ENCODE measurements around the gene TTC13.

Gene TTC13

DNA sequence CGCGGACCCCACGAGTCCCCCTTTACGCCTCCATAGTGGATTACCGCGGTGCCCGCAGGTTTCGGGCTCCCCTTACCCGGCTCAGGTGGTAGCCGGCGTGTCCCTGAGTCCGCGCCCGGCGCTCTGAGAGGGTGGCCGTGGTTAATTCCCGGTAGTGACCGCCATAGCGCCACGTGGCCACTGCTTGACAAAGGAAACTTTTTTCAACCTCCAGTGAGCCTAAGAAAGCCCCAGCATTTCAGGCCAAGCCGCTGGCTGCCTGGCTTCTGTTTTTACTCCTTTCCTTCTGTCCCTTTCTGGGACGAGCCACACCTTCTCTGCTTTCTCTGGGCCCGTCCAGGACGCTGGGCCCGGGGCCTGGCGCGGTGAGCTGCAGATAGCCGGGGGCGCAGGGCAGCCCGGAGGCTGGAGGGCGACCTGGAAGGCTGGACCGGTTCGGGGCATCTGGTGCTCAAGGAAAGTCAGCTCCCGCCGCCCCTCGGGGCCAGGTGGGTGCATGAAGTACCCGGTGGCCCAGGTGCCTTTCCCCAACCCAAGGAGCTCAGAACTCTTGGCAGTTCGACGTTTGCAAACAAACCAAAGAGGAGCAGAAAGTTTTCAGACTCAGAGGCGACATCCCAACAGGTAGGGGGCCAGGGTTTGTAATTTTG is 109.8 kb downstream of the TTC13 start:
- no peak for FAIRE-seq

DNA sequence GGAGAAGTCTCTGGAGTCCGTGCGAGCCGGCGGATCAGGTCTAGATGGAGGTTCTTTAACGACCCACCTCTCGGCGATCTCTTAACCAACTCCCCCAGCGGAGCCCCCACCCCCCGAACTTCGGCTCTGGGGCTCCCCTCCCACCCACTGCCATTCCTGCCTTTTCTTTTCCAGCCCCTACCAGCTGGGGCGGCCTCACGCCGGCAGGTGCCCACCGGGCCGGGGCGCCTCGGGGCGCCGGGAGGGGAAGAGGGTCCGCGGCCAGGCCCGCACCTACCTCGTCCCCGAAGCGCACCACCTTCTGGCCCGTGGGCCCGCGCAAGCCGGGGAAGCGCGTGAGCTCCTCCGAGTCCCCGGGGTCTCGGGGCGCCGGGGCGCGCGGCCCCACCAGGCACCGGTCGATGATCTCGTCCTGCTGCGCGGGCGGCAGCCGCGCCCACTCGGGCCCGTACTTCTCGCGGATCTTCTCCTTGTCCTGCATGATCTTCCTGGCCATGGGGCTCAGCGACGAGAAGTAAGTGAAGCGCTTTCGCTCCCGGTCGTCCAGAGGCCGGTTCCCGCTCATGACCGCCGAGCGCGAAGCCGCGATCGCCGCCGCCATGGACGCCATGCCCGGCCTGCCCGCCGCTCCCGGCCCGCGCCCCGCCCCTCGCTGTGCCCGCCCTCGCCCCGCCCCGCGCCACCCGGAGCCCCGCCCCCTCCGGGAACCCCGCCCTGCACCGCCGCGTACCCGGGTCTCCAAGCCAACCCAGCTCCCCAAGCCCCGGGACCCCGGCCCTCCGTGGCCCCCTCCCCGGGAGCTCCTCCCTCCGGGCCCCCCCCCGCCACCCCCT is 110.5 kb downstream of the TTC13 start, which contains the start of gene C1orf198:
C1orf198 (minus strand) TSS at position 619 of the 833 bp plus-strand sequence; CDS start at position 610, 9 bp downstream.
- no peak for FAIRE-seq

DNA sequence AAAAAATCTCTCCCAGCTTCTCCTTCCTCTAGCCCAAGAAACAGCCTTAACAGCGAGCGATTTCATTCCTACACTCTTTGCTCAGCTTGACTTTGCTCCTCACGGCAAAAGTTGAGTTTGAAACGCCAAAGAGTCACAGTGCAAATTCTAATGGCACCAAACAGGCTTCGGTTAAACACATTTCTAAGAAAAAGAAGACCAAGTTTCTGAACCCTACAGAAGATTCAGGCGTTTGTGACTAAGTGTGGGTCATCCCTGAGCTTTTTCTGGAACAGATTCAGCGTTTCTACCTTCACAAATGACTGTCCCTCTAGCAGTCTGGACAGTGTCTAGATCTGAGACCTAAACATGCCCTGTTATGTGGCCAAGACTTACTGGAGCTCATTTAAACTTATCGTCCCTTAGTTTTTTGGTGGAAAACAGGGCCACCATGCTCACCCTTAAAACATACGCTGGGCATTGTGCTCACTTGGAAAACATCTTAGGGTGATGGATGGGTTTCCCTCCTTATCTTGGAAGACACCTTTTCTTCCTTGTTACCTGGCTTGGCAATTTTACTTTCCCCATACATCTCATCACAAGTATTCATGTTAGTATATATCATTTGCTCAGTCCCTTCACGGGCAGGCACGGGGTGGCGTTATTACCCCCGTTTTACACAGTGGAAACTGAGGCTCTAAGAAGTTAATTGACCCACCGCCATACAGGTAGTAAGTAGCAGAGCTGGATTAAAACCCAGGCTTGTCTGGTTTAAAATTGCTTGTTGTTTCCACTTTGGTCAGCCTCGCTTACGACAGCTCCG is 111.4 kb downstream of the TTC13 start:
- no peak for FAIRE-seq

DNA sequence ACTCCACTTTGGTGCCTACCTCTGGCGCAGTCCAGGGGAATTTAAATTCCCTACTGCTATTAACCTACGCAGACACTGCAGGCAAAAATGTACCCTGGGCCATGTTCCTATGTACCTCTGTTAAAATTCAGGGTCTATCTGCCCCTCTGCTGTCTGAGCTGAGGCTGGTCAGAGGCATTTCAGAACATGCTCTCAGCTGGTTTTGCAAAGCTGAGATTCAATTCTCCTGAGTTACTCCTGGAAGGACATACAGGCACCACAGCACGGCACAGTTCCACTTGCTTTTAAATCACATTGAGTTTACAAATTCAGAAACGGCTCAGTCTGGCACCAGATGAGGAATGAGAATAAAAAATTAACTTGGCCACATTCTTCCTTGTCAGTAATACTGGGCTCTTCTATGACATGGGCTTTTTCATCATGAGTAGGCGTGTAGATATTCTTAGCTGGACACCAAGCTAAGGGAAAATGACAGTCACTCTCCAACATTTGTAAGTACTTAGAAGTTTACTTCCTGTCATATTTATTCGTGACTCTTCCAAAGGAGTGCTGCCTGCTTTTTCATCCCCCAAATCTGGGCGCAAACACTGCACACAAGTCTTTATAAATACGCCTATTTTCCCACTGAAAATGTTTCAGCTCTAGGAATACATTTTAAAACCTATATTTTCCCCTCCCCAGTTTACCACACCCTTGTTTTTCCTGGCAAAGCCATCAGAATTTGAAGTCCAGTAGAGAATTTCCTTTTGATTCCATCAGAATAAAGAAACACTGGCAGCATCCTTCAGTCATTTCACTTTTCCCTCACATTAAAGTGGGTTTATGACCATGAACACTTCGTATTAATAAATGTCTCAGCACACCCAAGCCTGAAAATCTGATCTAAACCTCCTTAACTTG is 112.2 kb downstream of the TTC13 start:
- no peak for FAIRE-seq

DNA sequence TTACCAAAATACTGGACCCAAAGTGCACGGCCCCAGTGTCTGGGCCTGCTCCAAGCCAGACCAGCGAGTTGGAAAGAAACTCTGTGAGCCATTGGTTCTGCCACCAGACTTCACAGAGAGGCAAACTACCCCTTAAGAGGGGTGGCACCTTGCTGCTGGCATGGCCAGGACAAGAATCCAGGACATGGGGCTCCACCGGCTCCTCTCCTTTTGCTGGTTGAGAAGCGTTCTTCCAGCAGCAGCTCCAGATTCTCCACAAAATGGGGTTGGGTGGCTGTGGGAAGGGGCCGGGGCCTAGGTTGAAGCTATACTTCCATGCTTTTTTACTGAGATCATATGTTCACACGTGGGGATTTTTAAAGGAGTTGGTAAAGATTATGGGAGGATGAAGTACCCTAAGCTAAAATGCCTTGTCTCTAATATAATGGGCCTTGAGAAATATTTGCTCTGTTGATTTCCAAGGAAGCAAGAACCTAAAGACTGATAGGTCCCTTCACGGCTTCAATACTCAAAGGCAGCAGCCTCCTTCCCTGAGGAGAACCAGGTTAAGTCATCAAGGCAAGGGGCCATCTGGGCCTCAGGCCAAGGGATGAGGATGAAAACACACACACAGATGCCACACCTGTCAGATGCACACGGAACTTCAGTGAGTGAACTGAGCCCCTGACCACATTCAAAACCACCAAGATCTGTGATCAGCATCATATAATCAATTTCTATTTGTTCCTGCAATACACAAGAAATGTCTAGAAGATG is 113.4 kb downstream of the TTC13 start:
- no peak for FAIRE-seq

DNA sequence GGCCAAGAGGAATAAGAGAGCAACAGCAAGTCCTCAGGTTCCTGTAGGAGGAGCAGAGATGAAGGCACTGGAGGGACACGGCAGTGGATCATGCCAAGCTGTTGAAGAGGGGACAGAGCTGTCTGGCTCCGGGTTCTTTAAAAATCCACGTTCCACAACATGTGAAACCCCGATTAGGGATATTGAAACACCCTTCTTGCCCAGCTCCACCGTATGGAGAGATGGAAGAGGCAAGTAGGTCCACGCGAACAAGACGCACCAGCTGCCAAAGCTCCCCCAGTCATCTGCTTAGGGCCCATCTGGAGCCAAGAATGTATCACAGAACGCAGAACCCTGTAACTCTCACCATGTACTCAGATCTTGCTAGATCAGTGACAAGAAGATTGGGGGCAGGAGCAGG is 114.2 kb downstream of the TTC13 start:
- no peak for FAIRE-seq

DNA sequence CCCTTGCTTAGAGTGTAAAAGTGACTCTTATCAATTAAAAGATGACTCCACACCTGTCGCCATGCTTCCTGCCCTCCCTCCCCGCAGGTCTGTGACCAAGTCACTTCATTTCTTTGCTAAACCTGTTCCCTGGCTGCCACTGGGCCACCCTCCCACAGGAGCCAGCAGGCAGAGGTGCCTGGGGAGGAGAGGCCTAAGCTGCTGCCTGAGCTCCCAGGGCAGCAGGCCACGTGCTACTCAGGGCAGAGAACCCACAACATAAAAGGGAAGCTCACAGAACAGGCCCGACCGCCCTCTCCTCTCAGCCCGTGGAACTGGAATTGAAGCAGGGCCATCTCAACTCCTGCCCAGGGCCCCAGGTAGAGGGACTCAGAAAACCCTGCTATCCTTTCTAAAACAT is 115.2 kb downstream of the TTC13 start:
- no peak for FAIRE-seq

DNA sequence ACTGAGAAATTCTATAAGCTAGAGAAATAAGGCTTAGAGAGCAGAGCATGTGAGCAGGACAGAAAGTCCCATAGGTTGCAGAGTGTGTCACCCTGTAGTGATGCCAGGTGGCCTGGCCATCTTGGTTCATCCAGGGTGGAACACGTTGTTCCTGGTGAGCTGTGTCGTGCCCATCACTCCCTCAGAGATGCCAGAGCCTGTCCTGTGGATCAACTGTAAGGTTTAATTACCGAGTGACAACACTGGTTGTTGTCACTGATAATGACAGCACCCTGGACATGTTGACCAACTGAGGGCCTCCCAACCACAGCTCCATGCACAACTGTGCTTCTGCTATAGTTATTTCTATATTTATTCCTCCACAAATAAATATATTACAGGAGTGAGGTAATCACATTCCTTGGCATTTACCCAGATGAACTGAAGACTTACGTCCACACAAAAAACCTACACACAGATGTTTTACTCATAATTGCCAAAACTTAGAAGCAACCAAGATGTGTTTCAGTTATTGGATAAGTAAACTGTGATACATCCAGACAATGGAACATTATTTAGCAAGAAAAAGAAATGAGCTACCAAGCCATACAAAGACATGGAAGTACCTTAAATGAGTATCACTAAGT is 116.6 kb downstream of the TTC13 start:
- no peak for FAIRE-seq

DNA sequence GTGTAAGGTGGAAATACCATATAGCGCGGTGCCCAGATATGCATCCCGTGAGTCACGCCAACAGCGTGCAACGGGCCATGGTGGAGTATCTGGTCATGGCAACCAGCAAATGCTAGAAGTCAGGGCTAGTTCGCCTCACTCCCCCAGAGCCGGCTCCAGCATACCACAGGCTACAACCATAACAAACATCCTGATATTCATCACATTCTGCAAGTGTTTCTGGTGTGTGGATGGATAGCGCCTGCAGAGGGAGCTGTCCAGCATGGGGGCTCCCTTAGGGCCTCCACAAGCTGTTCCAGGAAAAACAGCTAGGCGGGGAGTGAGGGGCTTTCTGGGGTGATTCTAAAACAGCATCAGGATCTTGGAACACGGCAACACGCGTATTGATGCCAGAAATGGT is 117.2 kb downstream of the TTC13 start:
- no peak for FAIRE-seq

DNA sequence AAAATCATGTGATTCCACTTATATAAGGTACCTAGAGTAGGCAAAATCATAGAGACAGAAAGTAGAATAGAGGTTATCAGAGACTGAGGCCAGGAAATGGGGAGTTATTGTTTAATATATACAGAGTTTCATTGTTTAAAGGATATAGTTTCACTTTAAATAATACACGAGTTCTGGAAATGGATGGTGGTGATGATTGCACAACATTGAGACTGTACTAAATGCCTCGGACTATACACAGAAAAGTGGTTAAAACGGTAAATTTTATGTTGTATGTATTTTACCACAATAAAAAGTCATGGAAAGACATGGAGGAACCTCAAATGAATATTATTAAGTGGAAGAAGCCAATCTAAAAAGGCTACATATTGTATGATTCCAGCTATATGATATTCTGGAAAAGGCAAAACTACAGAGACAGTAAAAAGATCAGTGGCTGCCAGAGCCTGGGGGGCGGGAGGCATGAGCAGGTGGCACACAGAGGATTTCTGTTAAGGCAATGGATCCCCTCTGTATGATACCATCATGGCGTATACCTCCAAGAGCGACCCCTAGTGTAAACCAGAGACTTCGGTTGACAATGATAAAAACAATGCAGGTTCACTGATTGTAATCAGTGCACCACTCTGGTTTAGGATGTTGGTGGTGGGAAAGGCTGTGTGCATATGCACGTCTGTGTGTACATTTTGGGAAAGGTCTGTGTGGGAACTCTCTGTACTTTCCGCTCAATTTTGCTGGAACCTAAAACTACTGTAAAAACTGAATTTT is 117.9 kb downstream of the TTC13 start:
- FAIRE-seq: no peak

DNA sequence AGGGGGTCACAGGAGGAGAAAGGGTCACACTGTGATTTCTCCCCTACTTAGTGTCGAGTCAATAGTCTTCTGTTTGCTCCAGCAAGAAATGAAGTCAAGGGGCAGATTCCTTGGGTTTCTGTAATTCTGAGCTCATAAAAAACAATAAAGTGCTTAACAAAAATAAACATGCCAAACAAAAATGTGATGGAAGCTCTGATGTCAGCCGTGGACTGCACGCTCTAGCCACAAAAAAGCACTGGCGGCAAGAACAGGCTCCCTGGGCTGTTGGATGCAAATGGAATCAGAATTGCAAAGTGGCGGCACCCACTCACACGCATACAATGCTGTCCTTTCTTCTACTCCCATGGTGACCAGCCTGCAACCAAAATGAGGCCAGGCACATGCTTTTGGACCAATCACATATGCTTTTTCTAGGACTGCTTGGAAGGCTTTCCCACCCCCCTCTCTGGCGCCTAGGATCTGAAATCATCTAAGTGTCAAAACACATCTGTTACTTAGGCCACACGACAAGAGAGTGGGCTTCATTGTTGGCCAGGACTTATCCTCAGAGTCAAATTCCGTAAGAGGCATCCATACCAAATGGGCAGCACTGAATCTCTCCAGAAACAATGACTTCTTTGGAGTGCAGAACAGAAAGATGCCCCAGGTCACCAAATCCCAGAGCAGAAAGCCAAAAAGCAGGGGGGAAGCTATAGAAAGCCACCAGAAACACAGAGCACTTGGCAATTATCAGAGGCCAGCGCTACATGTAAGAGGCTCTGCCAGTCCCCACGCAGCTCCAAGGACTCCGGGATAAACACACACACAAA is 119.5 kb downstream of the TTC13 start:
- no peak for FAIRE-seq

DNA sequence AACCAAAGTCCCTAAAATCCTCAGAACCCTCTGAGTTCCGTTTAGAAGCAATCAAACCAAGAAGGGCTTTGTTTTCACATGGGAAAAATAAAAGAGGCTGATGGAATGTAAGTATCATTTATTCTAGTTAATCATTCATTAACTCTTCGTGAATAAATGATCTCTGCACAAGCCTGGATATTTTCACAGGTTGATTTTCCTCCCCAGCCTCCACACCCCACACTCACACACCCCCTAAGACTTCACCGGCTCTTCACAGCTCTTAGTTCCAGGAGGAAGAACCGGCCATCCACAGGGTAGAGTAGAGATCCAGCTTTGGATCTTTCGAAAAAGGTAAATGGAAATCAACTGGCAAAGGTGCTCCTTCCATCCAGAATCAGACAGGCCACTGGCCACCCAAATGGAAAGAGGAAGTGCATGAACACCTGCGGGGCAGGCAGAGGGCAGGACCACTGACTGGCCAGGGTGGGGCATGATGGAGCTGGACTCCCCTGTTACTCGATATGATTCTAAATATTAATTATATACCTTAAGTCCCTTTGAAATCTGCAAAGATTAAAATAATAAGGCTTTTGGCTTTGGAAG is 120.3 kb downstream of the TTC13 start:
- FAIRE-seq: no peak

DNA sequence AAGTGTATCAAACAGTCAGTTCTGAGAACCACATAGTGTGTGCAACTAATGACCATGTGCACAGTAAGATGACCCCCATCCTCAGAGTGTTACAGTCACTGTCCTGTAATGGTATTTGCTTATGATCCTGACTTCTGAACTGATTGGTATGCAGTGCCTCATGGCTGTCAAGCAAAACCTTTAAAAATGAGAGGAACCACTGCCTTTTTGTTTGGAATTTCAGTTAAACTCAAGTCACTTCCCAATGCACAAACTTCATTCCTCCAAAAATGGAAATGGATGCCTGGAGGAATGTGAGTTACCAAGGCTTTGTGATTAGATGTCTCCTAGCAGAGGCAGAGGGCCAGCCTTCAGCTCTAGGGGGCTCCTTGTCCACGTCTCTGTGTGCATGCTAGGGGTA is 120.8 kb downstream of the TTC13 start:
- no peak for FAIRE-seq

DNA sequence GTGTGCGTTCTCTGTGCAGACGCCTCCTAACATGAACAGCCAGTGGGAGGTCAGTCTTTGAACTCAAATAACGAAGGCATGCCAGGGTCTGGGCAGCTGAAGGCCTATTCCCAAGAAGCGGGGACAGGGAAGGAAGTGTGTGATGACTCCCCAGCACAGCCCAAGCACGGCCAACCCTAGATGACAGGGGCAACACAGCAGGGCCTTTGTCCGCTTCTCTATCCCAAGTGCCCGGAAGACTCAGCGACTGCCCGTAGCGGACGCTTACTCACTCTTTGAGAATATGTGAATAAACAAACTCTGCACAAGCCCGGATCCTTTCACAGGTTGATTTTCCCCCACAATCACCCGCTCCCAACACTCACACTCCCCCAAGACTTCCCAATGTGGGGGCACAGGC is 121.6 kb downstream of the TTC13 start:
- FAIRE-seq: no peak
